K562 (cell line): ENCODE measurements around the gene GNA14. TPM values are rescaled to one million over a fixed set of nuclear protein-coding genes. Genes with fewer than 3 reads are reported as not detected.

Experiments
- ATAC-seq: fragments of 200-7000 bp; cut with Tn5 transposase; 3 replicates; pipeline ENCODE4 v1.9.1; 2020; ENCODE audit warnings: moderate library complexity
- BruUV-seq: library from RNA; stranded (reverse); fragments of 400-500 nt; replicated peaks from 2 replicates; lab custom pipeline; 2021; lab: Mats Ljungman, UMichigan
- CTCF ChIA-PET: fragments of 300-600 bp; formaldehyde crosslinking; extraction: SDS; loops from one replicate; lab custom pipeline; 2021; ENCODE audit warnings: low intra/inter-chr PET ratio; lab: Yijun Ruan, JAX
- POLR2A ChIA-PET: fragments of 300-600, 350-650 bp; sonication (Branson Sonifier 250); formaldehyde crosslinking; extraction: SDS; loops from one replicate; lab custom pipeline; 2021; ENCODE audit warnings: antibody characterized with exemption, inconsistent platforms; lab: Yijun Ruan, JAX
- DNase-seq, 4 experiments: peaks; one replicate each; pipeline versions ENCODE4 v3.0.0 to v3.0.0-alpha.2; 2011 to 2018; ENCODE audit warnings: low spot score in 3 of 4, mixed read lengths in 3 of 4; ENCODE audit errors: extremely low read depth in 1 of 4
- FAIRE-seq: peaks from 2 replicates; lab custom pipeline; 2011; peaks lifted over from hg19 to GRCh38; lab: Jason Lieb, UNC
- H2AFZ ChIP-seq: 2 replicates; pipeline ENCODE4 v1.6.0; 2011; ENCODE audit warnings: low read depth, low read length, control low read depth, inconsistent platforms
- H3K27ac ChIP-seq: fragments of 200-600 bp; 3 replicates; pipeline ENCODE4 v1.8.0; 2011; ENCODE audit warnings: low read depth, mild to moderate bottlenecking, control low read depth, inconsistent platforms, low read length, moderate library complexity, mixed read lengths; ENCODE audit errors: extremely low read depth
- H3K27me3 ChIP-seq, 2 experiments: fragments of 300-600 bp in 1 of 2; 2 replicates in 1 of 2; 3 replicates in 1 of 2; pipeline versions ENCODE4 v1.6.0 to v1.8.0; 2011; ENCODE audit warnings: inconsistent platforms in 2 of 2, low read length in 2 of 2, mild to moderate bottlenecking in 1 of 2, mixed read lengths in 1 of 2, moderate library complexity in 1 of 2; ENCODE audit not compliant: control insufficient read depth in 2 of 2, insufficient read depth in 2 of 2
- H3K36me3 ChIP-seq: fragments of 300-600 bp; 3 replicates; pipeline ENCODE4 v1.8.0; 2011; ENCODE audit warnings: mild to moderate bottlenecking, low read length, inconsistent platforms; ENCODE audit not compliant: control insufficient read depth, insufficient read depth
- H3K4me1 ChIP-seq, 2 experiments: fragments of 200-600 bp in 1 of 2; replicated peaks in 1 of 2; 2 replicates in 1 of 2; 3 replicates in 1 of 2; pipeline versions ENCODE4 v1.5.1 to v1.8.0; 2011; ENCODE audit warnings: inconsistent platforms in 2 of 2, low read length in 2 of 2, mild to moderate bottlenecking in 1 of 2, mixed read lengths in 1 of 2, moderate library complexity in 1 of 2; ENCODE audit not compliant: control insufficient read depth in 2 of 2, insufficient read depth in 2 of 2
- H3K4me2 ChIP-seq: 2 replicates; pipeline ENCODE4 v1.6.1; 2011; ENCODE audit warnings: low read length, control low read depth, inconsistent platforms, mixed read lengths; ENCODE audit not compliant: insufficient read depth
- H3K4me3 ChIP-seq: fragments of 200-600 bp; sonication (generic), shearing (Covaris generic); 2 replicates; pipeline ENCODE4 v1.5.1; 2016; ENCODE audit warnings: control low read depth, inconsistent platforms
- H3K79me2 ChIP-seq: fragments of 200-600 bp; 3 replicates; pipeline ENCODE4 v1.8.0; 2011; ENCODE audit warnings: low read length, inconsistent platforms; ENCODE audit not compliant: control insufficient read depth, insufficient read depth
- H3K9ac ChIP-seq, 2 experiments: 2 replicates each; pipeline versions ENCODE4 v1.6.0 to v1.6.1; 2011; ENCODE audit warnings: low read depth in 2 of 2, low read length in 2 of 2, control low read depth in 1 of 2, inconsistent platforms in 1 of 2, mild to moderate bottlenecking in 1 of 2, mixed read lengths in 1 of 2; ENCODE audit not compliant: insufficient read depth in 1 of 2
- H3K9me1 ChIP-seq: one replicate; pipeline ENCODE4 v1.6.0; 2011; ENCODE audit warnings: inconsistent platforms, mild to moderate bottlenecking, low read length, moderate library complexity; ENCODE audit not compliant: control insufficient read depth, insufficient read depth
- H3K9me3 ChIP-seq: replicated peaks from 2 replicates; pipeline ENCODE4 v1.5.1; 2011; ENCODE audit warnings: low read depth, low read length, inconsistent platforms; ENCODE audit not compliant: control insufficient read depth, insufficient read depth
- H4K20me1 ChIP-seq: replicated peaks from 2 replicates; pipeline ENCODE4 v1.6.1; 2011; ENCODE audit warnings: low read length, inconsistent platforms, mixed read lengths; ENCODE audit not compliant: control insufficient read depth, insufficient read depth
- ARID1B ChIP-seq: fragments of 450-650 bp; IDR thresholded peaks from 2 replicates; pipeline ENCODE4 v1.6.1; 2016; ENCODE audit warnings: antibody characterized with exemption, mild to moderate bottlenecking, inconsistent platforms
- CSDE1 ChIP-seq, 2 experiments: fragments of 450-650 bp; IDR thresholded peaks; 2 replicates each; pipeline ENCODE4 v1.6.1; 2016; ENCODE audit warnings: mild to moderate bottlenecking in 1 of 2
- NR4A1 ChIP-seq, 2 experiments: fragments of 250-450 bp in 1 of 2; fragments of 450-650 bp in 1 of 2; sonication (Bioruptor Pico) in 1 of 2; IDR thresholded peaks; 2 replicates each; pipeline versions ENCODE4 v1.4.0 to v1.6.1; 2016 to 2020; ENCODE audit warnings: mild to moderate bottlenecking in 2 of 2, missing compliant biosample characterization in 1 of 2, missing genetic modification characterization in 1 of 2, moderate library complexity in 1 of 2
- PCBP1 ChIP-seq: fragments of 200-400 bp; formaldehyde crosslinking; IDR thresholded peaks from 2 replicates; pipeline ENCODE4 v1.6.1; 2018; ENCODE audit warnings: mild to moderate bottlenecking, low read depth, low read length; ENCODE audit not compliant: poor library complexity, severe bottlenecking
- RBM17 ChIP-seq: fragments of 200-400 bp; formaldehyde crosslinking; IDR thresholded peaks from 2 replicates; pipeline ENCODE4 v1.6.1; 2017; ENCODE audit warnings: low read depth, mild to moderate bottlenecking, low read length, borderline replicate concordance
- TRIM25 ChIP-seq: fragments of 450-650 bp; IDR thresholded peaks from 2 replicates; pipeline ENCODE4 v1.7.0; 2016; ENCODE audit warnings: borderline replicate concordance
- ZNF24 ChIP-seq: fragments of 450-650 bp; IDR thresholded peaks from 2 replicates; pipeline ENCODE4 v1.6.1; 2016
- ZNF696 ChIP-seq: fragments of 250-450 bp; sonication (Bioruptor Pico); conservative IDR thresholded peaks from 2 replicates; pipeline ENCODE4 v1.4.0; 2020; ENCODE audit warnings: mild to moderate bottlenecking, moderate library complexity
- WGBS: fragments of 100-300 bp; shearing (Covaris generic); methylation state at CpG from one replicate; pipeline ENCODE4 v1.1.6; 2016; ENCODE audit warnings: low coverage, mixed read lengths; ENCODE audit not compliant: insufficient coverage; ENCODE audit errors: missing lambda C conversion rate; 5-methylcytosine and 5-hydroxymethylcytosine counted together
- in situ Hi-C: fragments of 300-500 bp; cut with MboI; formaldehyde crosslinking; loops from 4 replicates; pipeline ENCODE4 v1.15.0; 2018; ENCODE audit warnings: inconsistent platforms, mixed read lengths
- intact Hi-C: fragments of 100-400 bp; cut with micrococcal nuclease; formaldehyde crosslinking; loops from 2 replicates; pipeline ENCODE4 v1.14.2; 2022
- polyA plus RNA-seq, 8 experiments: library from polyadenylated mRNA; depleted of rRNA in 4 of 8; stranded (reverse) in 5 of 8; unstranded in 3 of 8; fragments of >200 nt; fragmentation: Nextera tagmentation in 2 of 8; fragmentation: Illumina TruSeq in 1 of 8; extraction: Ambion mirVana in 2 of 8; extraction: Trizol in 1 of 8; gene quantifications; 2 replicates each; pipeline versions ENCODE4 v1.2.1 to v1.2.3, GENCODE V29; 2011 to 2014; ENCODE audit warnings: inconsistent platforms in 1 of 8, missing spikeins in 1 of 8
- total RNA-seq, 7 experiments: library from RNA; depleted of rRNA in 6 of 7; stranded (reverse); fragments of >200 nt in 6 of 7; fragmentation: Illumina TruSeq in 2 of 7; extraction: Trizol in 2 of 7; gene quantifications; 2 replicates each; pipeline versions ENCODE4 v1.2.1 to v1.2.3, GENCODE V29; 2011 to 2021; ENCODE audit warnings: low replicate concordance in 1 of 7
- TF ChIP-seq, protein P1 (sequence below): sonication (generic); formaldehyde crosslinking; IDR thresholded peaks from 2 replicates; pipeline ENCODE4 v1.8.0; 2022; ENCODE audit warnings: mild to moderate bottlenecking, missing genetic modification reagents
- TF ChIP-seq, protein P2 (sequence below): fragments of 450-650 bp; IDR thresholded peaks from 2 replicates; pipeline ENCODE4 v1.6.1; 2018; ENCODE audit warnings: mild to moderate bottlenecking, low read depth; ENCODE audit not compliant: partially characterized antibody

Gene GNA14
- total and polyA plus RNA-seq, 9 of the 15 experiments (the other 6 are each of a cell fraction or from before 2014, with no cell fraction given): 0.03 to 0.11 (median 0.03) TPM; not detected in 6

- Histone ChIP-seq H3K4me3 (no peak overlapping the region), H3K27me3 (no peaks in the 10 kb centered on the region), H3K27ac (no peak overlapping the region), H4K20me1 (no peaks in the 10 kb centered on the region), H3K9me1 (no peaks in the 10 kb centered on the region), H3K9me3 (no peaks in the 10 kb centered on the region), H2AFZ (no peak overlapping the region), H3K79me2 (no peaks in the 10 kb centered on the region), H3K4me2 (no peak overlapping the region), H3K36me3 (no peaks in the 10 kb centered on the region), H3K9ac (no peak overlapping the region), H3K4me1 (peaks cover 0 to under 1% of the 10 kb centered on the region in 2 experiments; a peak in 1 of 5 replicates)
- intact Hi-C loops: no loop called here
- BruUV-seq: no TSS peak
- in situ Hi-C loops: no loop called here
- DNase-seq (no peak), FAIRE-seq (no peak), ATAC-seq (no peak)
- WGBS: no CpG with 5 or more reads among the region's 1 CpG
- ChIA-PET POLR2A (no interaction called here), CTCF (no interaction called here)
- TF ChIP-seq, protein P1, sequence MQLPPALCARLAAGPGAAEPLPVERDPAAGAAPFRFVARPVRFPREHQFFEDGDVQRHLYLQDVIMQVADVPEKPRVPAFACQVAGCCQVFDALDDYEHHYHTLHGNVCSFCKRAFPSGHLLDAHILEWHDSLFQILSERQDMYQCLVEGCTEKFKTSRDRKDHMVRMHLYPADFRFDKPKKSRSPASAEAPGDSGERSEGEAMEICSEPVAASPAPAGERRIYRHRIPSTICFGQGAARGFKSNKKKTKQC (CRISPR knock-in tag): no peak
- TF ChIP-seq ARID1B: no peak
- no peak for TF ChIP-seq CSDE1 (IDR thresholded peaks at IDR 0.05)
- no peak for TF ChIP-seq ZNF696 (CRISPR knock-in tag)
- TF ChIP-seq, protein P2, sequence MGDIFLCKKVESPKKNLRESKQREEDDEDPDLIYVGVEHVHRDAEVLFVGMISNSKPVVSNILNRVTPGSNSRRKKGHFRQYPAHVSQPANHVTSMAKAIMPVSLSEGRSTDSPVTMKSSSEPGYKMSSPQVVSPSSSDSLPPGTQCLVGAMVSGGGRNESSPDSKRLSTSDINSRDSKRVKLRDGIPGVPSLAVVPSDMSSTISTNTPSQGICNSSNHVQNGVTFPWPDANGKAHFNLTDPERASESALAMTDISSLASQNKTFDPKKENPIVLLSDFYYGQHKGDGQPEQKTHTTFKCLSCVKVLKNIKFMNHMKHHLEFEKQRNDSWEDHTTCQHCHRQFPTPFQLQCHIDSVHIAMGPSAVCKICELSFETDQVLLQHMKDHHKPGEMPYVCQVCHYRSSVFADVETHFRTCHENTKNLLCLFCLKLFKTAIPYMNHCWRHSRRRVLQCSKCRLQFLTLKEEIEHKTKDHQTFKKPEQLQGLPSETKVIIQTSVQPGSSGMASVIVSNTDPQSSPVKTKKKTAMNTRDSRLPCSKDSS: no peak
- TF ChIP-seq PCBP1: no peak
- TF ChIP-seq RBM17: no peak
- TF ChIP-seq TRIM25: no peak
- no peak for TF ChIP-seq NR4A1 (CRISPR knock-in tag; IDR thresholded peaks at IDR 0.05)
- no peak for TF ChIP-seq NR4A1 (tag; IDR thresholded peaks at IDR 0.05)
- TF ChIP-seq ZNF24: no peak
Measured at GRCh38 chr9:77697238-77697984, 49.3 kb upstream of the GNA14 start.
